ENCODE measurements around the gene BRPF3. TPM values are rescaled to one million over a fixed set of nuclear protein-coding genes. Genes with fewer than 3 reads are reported as not detected.

Gene BRPF3
- total and polyA plus RNA-seq, 2 donors (not counting 3 experiments of a cell fraction or from before 2014, with no cell fraction given) = 30.5 to 35.7 TPM

DNA sequence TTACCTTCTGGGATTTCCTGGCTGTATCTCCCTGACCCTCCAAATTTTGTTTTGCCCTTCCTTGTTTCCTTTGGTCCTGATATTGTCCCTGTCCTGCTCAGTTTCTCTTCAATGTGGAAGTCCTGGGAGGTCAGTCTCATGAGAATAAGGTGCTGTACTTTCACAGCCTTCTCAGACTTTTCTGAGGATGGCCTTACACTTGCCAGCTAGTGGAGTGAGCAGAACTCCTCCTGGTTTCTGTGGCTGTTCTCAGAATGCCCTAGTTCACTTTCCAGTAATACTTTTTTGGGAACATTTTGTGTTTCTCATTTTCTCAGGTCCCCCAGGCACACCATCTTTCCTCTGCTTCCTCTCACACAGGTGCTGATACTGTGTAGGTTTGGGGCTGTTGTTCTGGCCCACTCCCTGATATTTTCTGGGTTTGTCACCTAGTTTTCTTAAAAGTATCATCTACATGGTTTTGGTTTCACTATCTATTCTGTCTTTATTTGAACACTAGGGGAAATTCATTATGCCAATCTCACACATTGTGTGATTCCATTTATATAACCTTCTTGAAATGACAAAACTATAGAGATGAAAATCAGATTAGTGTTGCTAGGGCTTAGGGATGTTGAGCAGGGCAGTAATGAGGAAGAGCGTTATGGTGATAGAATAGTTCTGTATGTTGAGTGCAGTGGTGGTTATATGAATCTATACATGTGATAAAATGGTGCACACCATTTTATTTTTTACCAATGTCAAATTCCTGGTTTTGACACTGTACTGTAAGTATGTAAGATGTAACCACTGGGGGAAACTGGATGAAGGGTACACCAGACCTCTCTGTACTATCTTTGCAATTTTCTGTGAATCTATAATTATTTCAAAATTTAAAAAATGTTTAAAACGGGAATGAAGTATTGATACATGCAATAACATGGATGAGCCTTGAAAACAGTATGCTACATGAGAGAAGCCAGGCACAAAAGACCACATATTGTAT, 27.2 kb upstream of the BRPF3 start:
- dilution Hi-C loops (cut with MboI; ENCODE audit: extremely low pct_ligation_motif_present, low sequenced_read_pairs) (no loop called here), intact Hi-C loops (cut with micrococcal nuclease) (no loop called here)
- Histone ChIP-seq H2AFZ (ENCODE audit: low read depth, low read length) (no peak overlapping the region), H3K27me3 (ENCODE audit: control insufficient read depth in 2 of 2, insufficient read depth in 2 of 2, low read length in 2 of 2) (peaks cover 0 to 8% of the 10 kb centered on the region in 2 experiments), H3K9me3 (replicated peaks; ENCODE audit: control insufficient read depth, insufficient read depth, low read length) (no peaks in the 10 kb centered on the region), H3K9me1 (replicated peaks; ENCODE audit: control insufficient read depth, extremely low read depth, insufficient read depth, low read length) (no peaks in the 10 kb centered on the region), H3K27ac (ENCODE audit: insufficient read depth, low read depth, low read length) (no peak overlapping the region), H3K4me3 (replicated peaks in 1 of 3; ENCODE audit: insufficient read depth in 1 of 3, low read depth in 1 of 3, low read length in 3 of 3) (no peak overlapping the region), H3K79me2 (ENCODE audit: control insufficient read depth, insufficient read depth, low read length) (no peaks in the 10 kb centered on the region), H4K20me1 (replicated peaks; ENCODE audit: control insufficient read depth, extremely low read depth, insufficient read depth, low read length) (no peaks in the 10 kb centered on the region), H3K4me2 (ENCODE audit: insufficient read depth, low read length) (no peak overlapping the region), H3K4me1 (ENCODE audit: control insufficient read depth, extremely low read depth, insufficient read depth, low read length) (no peaks in the 10 kb centered on the region), H3K9ac (replicated peaks; ENCODE audit: extremely low read depth, insufficient read depth, low read length) (no peak overlapping the region), H3K36me3 (ENCODE audit: control insufficient read depth in 2 of 2, extremely low read depth in 1 of 2, insufficient read depth in 2 of 2, low read length in 2 of 2) (no peaks in the 10 kb centered on the region)
- no peak for TF ChIP-seq EZH2 (IDR thresholded peaks at IDR 0.05; ENCODE audit: borderline replicate concordance, low read depth, low read length, severe bottlenecking)
- TF ChIP-seq, protein P1, sequence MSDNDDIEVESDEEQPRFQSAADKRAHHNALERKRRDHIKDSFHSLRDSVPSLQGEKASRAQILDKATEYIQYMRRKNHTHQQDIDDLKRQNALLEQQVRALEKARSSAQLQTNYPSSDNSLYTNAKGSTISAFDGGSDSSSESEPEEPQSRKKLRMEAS (IDR thresholded peaks at IDR 0.05; ENCODE audit: insufficient read depth, insufficient read length) = no peak
- TF ChIP-seq GATA2 (IDR thresholded peaks at IDR 0.05; ENCODE audit: insufficient read depth, insufficient read length, low read depth, low read length) = no peak
- no peak for TF ChIP-seq FOS (IDR thresholded peaks at IDR 0.05; ENCODE audit: borderline replicate concordance, insufficient read depth, low read length)
- TF ChIP-seq, protein P2, sequence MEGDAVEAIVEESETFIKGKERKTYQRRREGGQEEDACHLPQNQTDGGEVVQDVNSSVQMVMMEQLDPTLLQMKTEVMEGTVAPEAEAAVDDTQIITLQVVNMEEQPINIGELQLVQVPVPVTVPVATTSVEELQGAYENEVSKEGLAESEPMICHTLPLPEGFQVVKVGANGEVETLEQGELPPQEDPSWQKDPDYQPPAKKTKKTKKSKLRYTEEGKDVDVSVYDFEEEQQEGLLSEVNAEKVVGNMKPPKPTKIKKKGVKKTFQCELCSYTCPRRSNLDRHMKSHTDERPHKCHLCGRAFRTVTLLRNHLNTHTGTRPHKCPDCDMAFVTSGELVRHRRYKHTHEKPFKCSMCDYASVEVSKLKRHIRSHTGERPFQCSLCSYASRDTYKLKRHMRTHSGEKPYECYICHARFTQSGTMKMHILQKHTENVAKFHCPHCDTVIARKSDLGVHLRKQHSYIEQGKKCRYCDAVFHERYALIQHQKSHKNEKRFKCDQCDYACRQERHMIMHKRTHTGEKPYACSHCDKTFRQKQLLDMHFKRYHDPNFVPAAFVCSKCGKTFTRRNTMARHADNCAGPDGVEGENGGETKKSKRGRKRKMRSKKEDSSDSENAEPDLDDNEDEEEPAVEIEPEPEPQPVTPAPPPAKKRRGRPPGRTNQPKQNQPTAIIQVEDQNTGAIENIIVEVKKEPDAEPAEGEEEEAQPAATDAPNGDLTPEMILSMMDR (IDR thresholded peaks at IDR 0.05; ENCODE audit: extremely low read depth in 1 of 2, insufficient read depth in 1 of 2, low read depth in 1 of 2, low read length in 2 of 2) = no peak
- CTCF ChIA-PET = interaction anchor here (0.6 kb wide), 1 partner anchor 410 kb away, joined by 3 read pairs; no protein-coding TSS in a partner anchor
- DNase-seq (ENCODE audit: low read depth, low spot score) (no peak), FAIRE-seq (no peak)
- POLR2A ChIA-PET = no interaction called here
- no TSS peak for BruUV-seq (replicated peaks)

Data from endothelial cell of umbilical vein (primary cell).